PC-9 (cell line): Measurements from ENCODE around the gene ARHGEF28. TPM values are rescaled to one million over a fixed set of nuclear protein-coding genes. Genes with fewer than 3 reads are reported as not detected.

Experiments used
- BruUV-seq: library from RNA; stranded (reverse); fragments of 400-500 nt; replicated peaks from 2 replicates; lab custom pipeline; 2021; lab: Mats Ljungman, UMichigan
- CTCF ChIA-PET: fragments of 300-600 bp; sonication (Branson Sonifier 250); formaldehyde crosslinking; loops from one replicate; lab custom pipeline; 2022; ENCODE audit warnings: antibody characterized with exemption; lab: Charles Lee
- POLR2A ChIA-PET: fragments of 300-600 bp; sonication (Branson Sonifier 250); formaldehyde crosslinking; loops from one replicate; lab custom pipeline; 2022; ENCODE audit warnings: antibody characterized with exemption; ENCODE audit not compliant: unreplicated experiment; lab: Charles Lee
- DNase-seq, 2 experiments: peaks; one replicate each; pipeline versions ENCODE4 v3.0.0 to v3.0.0-alpha.2; 2015 to 2022; ENCODE audit warnings: mixed read lengths in 1 of 2
- H2AFZ ChIP-seq: fragments of 200-600 bp; sonication (generic); 2 replicates; pipeline ENCODE4 v1.8.1; 2017; ENCODE audit warnings: antibody characterized with exemption
- H3F3A ChIP-seq: fragments of 200-600 bp; sonication (generic); 2 replicates; pipeline ENCODE4 v1.8.1; 2017; ENCODE audit warnings: antibody characterized with exemption, mild to moderate bottlenecking, low read depth; ENCODE audit not compliant: insufficient read depth
- H3K27ac ChIP-seq: fragments of 200-600 bp; sonication (generic); 2 replicates; pipeline ENCODE4 v1.6.1; 2016; ENCODE audit warnings: mixed run types
- H3K27me3 ChIP-seq: fragments of 200-600 bp; sonication (generic); 2 replicates; pipeline ENCODE4 v1.6.1; 2016; ENCODE audit warnings: low read depth, mixed run types; ENCODE audit not compliant: insufficient read depth
- H3K36me3 ChIP-seq: fragments of 200-600 bp; sonication (generic); 2 replicates; pipeline ENCODE4 v1.6.1; 2016; ENCODE audit warnings: low read depth, mixed run types
- H3K4me1 ChIP-seq: fragments of 200-600 bp; sonication (generic); replicated peaks from 2 replicates; pipeline ENCODE4 v1.6.1; 2016; ENCODE audit warnings: mixed run types; ENCODE audit not compliant: insufficient read depth
- H3K4me2 ChIP-seq: fragments of 200-600 bp; sonication (generic); 2 replicates; pipeline ENCODE4 v1.6.1; 2017; ENCODE audit warnings: mixed run types
- H3K4me3 ChIP-seq: fragments of 200-600 bp; sonication (generic); 2 replicates; pipeline ENCODE4 v1.6.1; 2016; ENCODE audit warnings: mixed run types
- H3K79me2 ChIP-seq: fragments of 200-600 bp; sonication (generic); 2 replicates; pipeline ENCODE4 v1.6.1; 2017; ENCODE audit warnings: low read depth, mixed run types
- H3K9me2 ChIP-seq: fragments of 200-600 bp; sonication (generic); 2 replicates; pipeline ENCODE4 v1.8.1; 2017; ENCODE audit warnings: mild to moderate bottlenecking; ENCODE audit not compliant: insufficient read depth
- H3K9me3 ChIP-seq: fragments of 200-600 bp; sonication (generic); 2 replicates; pipeline ENCODE4 v1.8.1; 2016; ENCODE audit warnings: low read depth; ENCODE audit not compliant: insufficient read depth
- H4K20me1 ChIP-seq: fragments of 200-600 bp; sonication (generic); 2 replicates; pipeline ENCODE4 v1.8.1; 2017; ENCODE audit not compliant: insufficient read depth
- EZH2 ChIP-seq: fragments of 200-600 bp; sonication (generic); IDR thresholded peaks from 2 replicates; pipeline ENCODE4 v1.8.0; 2017; ENCODE audit warnings: antibody characterized with exemption, low read depth
- intact Hi-C: fragments of 100-400 bp; cut with micrococcal nuclease; formaldehyde crosslinking; loops from one replicate; pipeline ENCODE4 v1.10.0; 2022; ENCODE audit not compliant: unreplicated experiment
- total RNA-seq: library from RNA; stranded (reverse); gene quantifications from 2 replicates; pipeline ENCODE4 v1.2.3, GENCODE V29; 2021
- TF ChIP-seq, protein P1 (sequence below): fragments of 200-600 bp; sonication (generic); conservative IDR thresholded peaks from 2 replicates; pipeline ENCODE4 v1.6.1; 2017; ENCODE audit warnings: mixed run types, antibody characterized with exemption, mild to moderate bottlenecking, moderate library complexity

ARHGEF28 gene
- total RNA-seq, 1 experiment from 2014 or later: 77.5 TPM

DNA sequence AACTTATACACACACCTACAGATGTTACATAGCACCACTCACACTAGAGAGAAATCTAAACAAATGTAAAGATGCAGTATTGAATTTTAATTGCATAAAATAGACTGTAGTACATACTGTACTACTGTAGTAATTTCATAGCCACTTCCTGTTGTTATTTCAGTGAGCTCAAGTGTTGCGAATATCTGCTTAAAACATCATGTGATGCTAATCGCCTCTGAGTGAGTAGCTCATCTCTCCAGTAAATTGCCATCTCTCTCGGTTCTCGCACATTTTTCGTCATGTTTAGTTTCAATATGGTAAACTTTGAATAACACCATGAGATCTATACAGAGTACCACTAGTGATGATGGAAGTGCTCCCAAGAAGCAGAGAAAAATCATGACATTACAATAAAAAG is 22.0 kb upstream of the ARHGEF28 start:
- Histone ChIP-seq H4K20me1 (no peaks in the 10 kb centered on the region), H3F3A (peaks cover 33% of the 10 kb centered on the region), H3K4me3 (no peak overlapping the region), H2AFZ (no peak overlapping the region), H3K79me2 (no peaks in the 10 kb centered on the region), H3K27me3 (no peaks in the 10 kb centered on the region), H3K9me2 (no peaks in the 10 kb centered on the region), H3K9me3 (peaks cover 6% of the 10 kb centered on the region; the same call in 1 of the 2 replicates), H3K36me3 (no peaks in the 10 kb centered on the region), H3K4me1 (peaks cover 40% of the 10 kb centered on the region), H3K4me2 (no peak overlapping the region), H3K27ac (no peak overlapping the region)
- intact Hi-C loops: no loop called here
- no peak for DNase-seq
- ChIA-PET CTCF (interaction anchor here (0.6 kb wide), 1 partner anchor 138 kb away, joined by 3 read pairs; no protein-coding TSS in a partner anchor), POLR2A (no interaction called here)
- no TSS peak for BruUV-seq
- TF ChIP-seq EZH2: no peak
- TF ChIP-seq, protein P1, sequence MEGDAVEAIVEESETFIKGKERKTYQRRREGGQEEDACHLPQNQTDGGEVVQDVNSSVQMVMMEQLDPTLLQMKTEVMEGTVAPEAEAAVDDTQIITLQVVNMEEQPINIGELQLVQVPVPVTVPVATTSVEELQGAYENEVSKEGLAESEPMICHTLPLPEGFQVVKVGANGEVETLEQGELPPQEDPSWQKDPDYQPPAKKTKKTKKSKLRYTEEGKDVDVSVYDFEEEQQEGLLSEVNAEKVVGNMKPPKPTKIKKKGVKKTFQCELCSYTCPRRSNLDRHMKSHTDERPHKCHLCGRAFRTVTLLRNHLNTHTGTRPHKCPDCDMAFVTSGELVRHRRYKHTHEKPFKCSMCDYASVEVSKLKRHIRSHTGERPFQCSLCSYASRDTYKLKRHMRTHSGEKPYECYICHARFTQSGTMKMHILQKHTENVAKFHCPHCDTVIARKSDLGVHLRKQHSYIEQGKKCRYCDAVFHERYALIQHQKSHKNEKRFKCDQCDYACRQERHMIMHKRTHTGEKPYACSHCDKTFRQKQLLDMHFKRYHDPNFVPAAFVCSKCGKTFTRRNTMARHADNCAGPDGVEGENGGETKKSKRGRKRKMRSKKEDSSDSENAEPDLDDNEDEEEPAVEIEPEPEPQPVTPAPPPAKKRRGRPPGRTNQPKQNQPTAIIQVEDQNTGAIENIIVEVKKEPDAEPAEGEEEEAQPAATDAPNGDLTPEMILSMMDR: no peak

DNA sequence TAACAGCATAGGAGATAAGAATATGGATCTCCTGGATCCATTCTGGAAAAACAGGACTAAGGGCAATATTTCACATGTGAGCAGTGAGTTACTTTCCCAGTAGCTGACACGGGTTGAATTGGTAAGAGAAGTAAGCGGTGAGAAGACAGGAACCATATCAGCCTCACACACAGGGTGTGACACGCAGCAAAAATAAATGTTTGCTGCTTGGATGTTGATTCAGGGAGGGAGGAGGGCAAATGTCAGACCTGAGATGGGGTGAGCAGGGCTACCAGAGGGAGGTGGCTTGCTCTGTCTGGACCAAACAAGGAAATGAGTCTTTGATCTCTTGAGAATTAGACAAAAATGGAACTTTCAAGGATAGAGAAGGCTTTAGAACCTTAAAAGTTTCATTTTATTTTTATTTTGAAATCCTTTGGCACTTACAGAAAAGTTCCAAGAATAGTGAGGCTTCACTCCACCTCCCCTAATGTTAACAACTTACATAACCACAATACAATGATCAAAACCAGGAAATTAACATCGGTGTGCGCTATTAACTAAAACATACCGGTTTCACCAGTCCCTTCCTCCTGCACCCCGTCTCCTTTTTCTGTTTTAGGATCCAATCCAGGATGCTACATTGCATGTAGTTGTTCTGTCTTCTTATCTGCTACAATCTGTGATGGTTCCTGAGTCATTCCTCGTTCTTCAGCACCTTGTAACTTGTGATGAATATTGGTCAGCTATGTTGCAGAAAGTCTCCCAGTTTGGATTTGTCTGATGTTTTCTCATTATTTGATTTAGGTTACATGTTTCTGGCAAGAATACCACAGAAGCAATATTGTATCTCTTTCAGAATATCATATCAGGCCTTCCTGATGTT is 20.5 kb upstream of the ARHGEF28 start:
- no peak for TF ChIP-seq EZH2
- TF ChIP-seq, protein P1: no peak
- Histone ChIP-seq H3K4me3 (peak overlapping the region; percentile 30; the same call in 1 of the 2 replicates), H3F3A (peaks cover 33% of the 10 kb centered on the region), H3K36me3 (no peaks in the 10 kb centered on the region), H3K4me2 (peak overlapping the region; percentile 65), H3K9me2 (no peaks in the 10 kb centered on the region), H2AFZ (peak overlapping the region; percentile 37; the same call in 1 of the 2 replicates), H3K9me3 (peaks cover 6% of the 10 kb centered on the region; the same call in 1 of the 2 replicates), H4K20me1 (no peaks in the 10 kb centered on the region), H3K79me2 (no peaks in the 10 kb centered on the region), H3K27me3 (no peaks in the 10 kb centered on the region), H3K4me1 (peaks cover 40% of the 10 kb centered on the region), H3K27ac (peak overlapping the region; percentile 74)
- CTCF ChIA-PET: no interaction called here
- no TSS peak for BruUV-seq
- DNase-seq: peak; percentile 38 to 86
- intact Hi-C loops: loop anchor here (1.0 to 5.0 kb wide), 2 partner anchors 21 to 87 kb away; partner anchors contain the start of gene ARHGEF28
- POLR2A ChIA-PET: no interaction called here

DNA sequence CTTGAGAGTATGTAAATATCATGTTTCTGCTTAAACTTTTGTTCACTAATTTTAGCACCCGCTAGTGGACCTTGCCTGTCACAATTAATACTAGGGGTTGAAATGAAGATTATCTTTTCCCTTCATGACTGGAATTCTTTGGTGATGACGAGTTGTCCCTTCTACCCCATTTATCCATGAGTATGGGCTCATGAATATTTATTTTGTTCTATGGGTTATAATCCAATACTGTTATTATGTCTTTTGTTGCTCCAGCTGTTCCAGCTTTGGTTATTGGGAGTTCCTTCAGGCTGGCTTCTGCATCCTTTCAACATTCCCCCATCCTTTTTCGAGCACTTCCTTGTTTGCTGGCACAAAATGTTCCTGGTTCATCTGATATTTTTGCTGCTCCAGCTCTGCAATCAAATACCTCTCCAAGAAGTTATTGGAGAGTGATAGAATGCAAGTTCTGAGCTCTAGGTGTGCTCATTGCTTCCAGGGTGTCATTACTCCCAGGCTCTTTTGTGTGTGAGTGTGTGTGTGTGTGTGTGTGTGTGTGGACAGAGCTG is 19.7 kb upstream of the ARHGEF28 start:
- Histone ChIP-seq H3K9me3 (peaks cover 6% of the 10 kb centered on the region; the same call in 1 of the 2 replicates), H3K79me2 (no peaks in the 10 kb centered on the region), H3K27me3 (no peaks in the 10 kb centered on the region), H3K4me3 (peak overlapping the region; percentile 30; the same call in 1 of the 2 replicates), H3K4me1 (peaks cover 40% of the 10 kb centered on the region), H3K9me2 (no peaks in the 10 kb centered on the region), H4K20me1 (no peaks in the 10 kb centered on the region), H3K4me2 (peak overlapping the region; percentile 65), H3K36me3 (no peaks in the 10 kb centered on the region), H3K27ac (peak overlapping the region; percentile 74), H3F3A (peaks cover 33% of the 10 kb centered on the region), H2AFZ (no peak overlapping the region)
- DNase-seq: peak in 1 of 2 experiments; percentile 63
- intact Hi-C loops: loop anchor here (5.0 kb wide), 1 partner anchor 86 kb away; no protein-coding TSS in a partner anchor
- no TSS peak for BruUV-seq
- TF ChIP-seq EZH2: no peak
- TF ChIP-seq, protein P1: no peak; the same call in 1 of the 2 replicates
- ChIA-PET POLR2A (interaction anchor here (0.6 kb wide), 2 partner anchors 65 to 83 kb away, joined by 3 to 6 read pairs; no protein-coding TSS in a partner anchor), CTCF (no interaction called here)
